ENCODE data around the gene KAZN.

- TF ChIP-seq CTCF (IDR thresholded peaks at IDR 0.05): no peak
- TF ChIP-seq POLR2A (IDR thresholded peaks at IDR 0.05): no peak
Observed at GRCh38 chr1:14901371-14901954, 303.0 kb downstream of the KAZN start.

Data from testis (tissue), 2 donors.